Left lung (tissue), 10 donors: ENCODE measurements around the gene IFITM10. TPM values are rescaled to one million over a fixed set of nuclear protein-coding genes. Genes with fewer than 3 reads are reported as not detected.
A peak's percentile ranks its signal among the peaks of the same experiment; 100 is the strongest.

Experiments used
- ATAC-seq: fragments of 200-7000 bp; cut with Tn5 transposase; one replicate; pipeline ENCODE4 v1.9.1; 2020; ENCODE audit warnings: moderate library complexity
- DNase-seq, 4 donors: peaks; one replicate each; pipeline ENCODE4 v3.0.0-alpha.2; 2013 to 2020
- H3K27ac ChIP-seq, 2 donors: fragments of 200-600 bp; sonication (generic) in 1 of 2; one replicate each; pipeline versions ENCODE4 v1.5.0 to v1.8.0; 2020 to 2021
- H3K27me3 ChIP-seq, 2 donors: fragments of 200-600 bp; sonication (generic) in 1 of 2; one replicate each; pipeline versions ENCODE4 v1.5.0 to v1.8.0; 2020 to 2021
- H3K36me3 ChIP-seq, 2 donors: fragments of 200-600 bp; sonication (generic) in 1 of 2; one replicate each; pipeline versions ENCODE4 v1.5.0 to v1.8.0; 2020 to 2021
- H3K4me1 ChIP-seq, 2 donors: fragments of 200-600 bp; one replicate each; pipeline ENCODE4 v1.8.0; 2021
- H3K4me3 ChIP-seq, 2 donors: fragments of 200-600 bp; sonication (generic) in 1 of 2; one replicate each; pipeline versions ENCODE4 v1.5.0 to v1.8.0; 2020 to 2021; ENCODE audit warnings: mild to moderate bottlenecking in 1 of 2
- H3K9me3 ChIP-seq, 2 donors: fragments of 200-600 bp; sonication (generic) in 1 of 2; one replicate each; pipeline versions ENCODE4 v1.5.0 to v1.8.0; 2020 to 2021
- intact Hi-C, 2 donors: fragments of 100-400 bp; cut with DNase I; formaldehyde crosslinking; loops; one replicate each; pipeline versions ENCODE4 v1.11.2 to v1.14.2; 2022
- polyA plus RNA-seq, 6 donors: library from polyadenylated mRNA; unstranded; fragments of 120-200 nt; gene quantifications; one replicate each; pipeline ENCODE4 v1.2.1, GENCODE V29; 2013; ENCODE audit not compliant: insufficient read length in 6 of 6
- total RNA-seq, 2 donors: library from RNA; stranded (reverse); fragmentation: NEBNext Ultra II Directional; extraction: Animal tissue kit (Norgen Biotek cat#: 25700); gene quantifications; one replicate each; pipeline ENCODE4 v1.2.1, GENCODE V29; 2021
- TF ChIP-seq, protein P1 (sequence below), 2 donors: fragments of 200-600 bp; sonication (generic) in 1 of 2; IDR thresholded peaks; one replicate each; pipeline versions ENCODE4 v1.5.0 to v1.8.0; 2021; ENCODE audit warnings: antibody characterized with exemption in 2 of 2
- donor health status: DM: no; HTN: yes; CAD: no.
- donor health status: DM: no; HTN: no; CAD: no.

The IFITM10 gene
- total and polyA plus RNA-seq, 8 donors, result 0.07 to 16.5 (median 0.22) TPM; not detected in 1

DNA sequence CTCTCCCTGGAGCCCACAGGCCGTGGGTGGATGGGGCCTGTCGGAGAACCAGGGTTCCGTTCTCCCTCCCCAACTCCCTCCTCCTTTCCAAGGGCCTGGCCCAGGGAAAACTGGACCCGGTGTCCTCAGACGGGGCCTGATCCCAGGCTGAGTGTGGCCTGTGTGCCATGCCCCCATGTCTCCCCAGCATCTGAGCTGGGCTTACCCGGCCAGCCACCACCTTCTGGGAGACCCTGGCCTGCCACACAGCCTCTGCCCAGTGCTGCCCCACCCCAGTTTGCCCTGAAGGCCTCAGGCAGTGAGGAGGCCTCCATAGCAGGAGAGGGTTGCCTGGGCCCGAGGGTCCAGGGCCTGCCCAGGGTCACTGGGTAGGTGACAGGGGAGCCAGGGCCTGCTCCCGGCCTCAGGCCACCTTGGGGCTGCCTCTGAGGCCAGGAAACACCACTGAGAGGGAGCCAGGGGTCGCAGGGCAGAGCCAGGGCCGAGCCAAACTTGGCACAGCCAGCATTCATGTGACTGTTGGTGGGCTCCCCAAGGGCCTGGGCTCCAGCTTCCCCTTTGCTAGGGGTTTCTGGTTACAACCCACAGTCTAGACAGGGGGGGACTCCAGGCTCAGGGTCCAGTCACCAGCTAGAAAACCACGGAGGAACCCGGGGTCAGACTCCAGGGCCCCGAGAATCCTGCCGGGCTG is 590 bp upstream of the IFITM10 start:
- DNase-seq, result peak in 1 of 4 donors; percentile 80
- Histone ChIP-seq H3K9me3 (no peaks in the 10 kb centered on the region), H3K27ac (peak overlapping the region in 1 of 2 donors; percentile 48), H3K36me3 (peaks cover 0 to 74% of the 10 kb centered on the region in 2 donors), H3K4me3 (no peak overlapping the region), H3K4me1 (peaks cover 3 to 80% of the 10 kb centered on the region in 2 donors), H3K27me3 (peaks cover 14 to 39% of the 10 kb centered on the region in 2 donors)
- intact Hi-C loops, result no loop called here
- TF ChIP-seq, protein P1, sequence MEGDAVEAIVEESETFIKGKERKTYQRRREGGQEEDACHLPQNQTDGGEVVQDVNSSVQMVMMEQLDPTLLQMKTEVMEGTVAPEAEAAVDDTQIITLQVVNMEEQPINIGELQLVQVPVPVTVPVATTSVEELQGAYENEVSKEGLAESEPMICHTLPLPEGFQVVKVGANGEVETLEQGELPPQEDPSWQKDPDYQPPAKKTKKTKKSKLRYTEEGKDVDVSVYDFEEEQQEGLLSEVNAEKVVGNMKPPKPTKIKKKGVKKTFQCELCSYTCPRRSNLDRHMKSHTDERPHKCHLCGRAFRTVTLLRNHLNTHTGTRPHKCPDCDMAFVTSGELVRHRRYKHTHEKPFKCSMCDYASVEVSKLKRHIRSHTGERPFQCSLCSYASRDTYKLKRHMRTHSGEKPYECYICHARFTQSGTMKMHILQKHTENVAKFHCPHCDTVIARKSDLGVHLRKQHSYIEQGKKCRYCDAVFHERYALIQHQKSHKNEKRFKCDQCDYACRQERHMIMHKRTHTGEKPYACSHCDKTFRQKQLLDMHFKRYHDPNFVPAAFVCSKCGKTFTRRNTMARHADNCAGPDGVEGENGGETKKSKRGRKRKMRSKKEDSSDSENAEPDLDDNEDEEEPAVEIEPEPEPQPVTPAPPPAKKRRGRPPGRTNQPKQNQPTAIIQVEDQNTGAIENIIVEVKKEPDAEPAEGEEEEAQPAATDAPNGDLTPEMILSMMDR (IDR thresholded peaks at IDR 0.05), result no peak
- ATAC-seq, result peak; percentile 2

- Histone ChIP-seq H3K27ac (peak overlapping the region in 1 of 2 donors; percentile 48), H3K4me1 (peaks cover 0 to 67% of the 10 kb centered on the region in 2 donors), H3K36me3 (peaks cover 0 to 63% of the 10 kb centered on the region in 2 donors), H3K9me3 (no peaks in the 10 kb centered on the region), H3K27me3 (peaks cover 14 to 39% of the 10 kb centered on the region in 2 donors), H3K4me3 (peak overlapping the region in 1 of 2 donors; percentile 0)
- ATAC-seq (peak; percentile 8), DNase-seq (no peak)
- TF ChIP-seq, protein P1 (IDR thresholded peaks at IDR 0.05), result no peak
- intact Hi-C loops, result no loop called here
Measured at GRCh38 chr11:1749395-1750351, 722 bp downstream of the IFITM10 start.

- DNase-seq (peak in 1 of 4 donors; percentile 86), ATAC-seq (peak; percentile 13)
- Histone ChIP-seq H3K27ac (no peak overlapping the region), H3K27me3 (peaks cover 14 to 39% of the 10 kb centered on the region in 2 donors), H3K9me3 (no peaks in the 10 kb centered on the region), H3K4me3 (peak overlapping the region in 1 of 2 donors; percentile 0), H3K36me3 (peaks cover 0 to 54% of the 10 kb centered on the region in 2 donors), H3K4me1 (peaks cover 0 to 65% of the 10 kb centered on the region in 2 donors)
- intact Hi-C loops, result no loop called here
- TF ChIP-seq, protein P1 (IDR thresholded peaks at IDR 0.05), result no peak
Measured at GRCh38 chr11:1748636-1749394, 1.6 kb downstream of the IFITM10 start.

DNA sequence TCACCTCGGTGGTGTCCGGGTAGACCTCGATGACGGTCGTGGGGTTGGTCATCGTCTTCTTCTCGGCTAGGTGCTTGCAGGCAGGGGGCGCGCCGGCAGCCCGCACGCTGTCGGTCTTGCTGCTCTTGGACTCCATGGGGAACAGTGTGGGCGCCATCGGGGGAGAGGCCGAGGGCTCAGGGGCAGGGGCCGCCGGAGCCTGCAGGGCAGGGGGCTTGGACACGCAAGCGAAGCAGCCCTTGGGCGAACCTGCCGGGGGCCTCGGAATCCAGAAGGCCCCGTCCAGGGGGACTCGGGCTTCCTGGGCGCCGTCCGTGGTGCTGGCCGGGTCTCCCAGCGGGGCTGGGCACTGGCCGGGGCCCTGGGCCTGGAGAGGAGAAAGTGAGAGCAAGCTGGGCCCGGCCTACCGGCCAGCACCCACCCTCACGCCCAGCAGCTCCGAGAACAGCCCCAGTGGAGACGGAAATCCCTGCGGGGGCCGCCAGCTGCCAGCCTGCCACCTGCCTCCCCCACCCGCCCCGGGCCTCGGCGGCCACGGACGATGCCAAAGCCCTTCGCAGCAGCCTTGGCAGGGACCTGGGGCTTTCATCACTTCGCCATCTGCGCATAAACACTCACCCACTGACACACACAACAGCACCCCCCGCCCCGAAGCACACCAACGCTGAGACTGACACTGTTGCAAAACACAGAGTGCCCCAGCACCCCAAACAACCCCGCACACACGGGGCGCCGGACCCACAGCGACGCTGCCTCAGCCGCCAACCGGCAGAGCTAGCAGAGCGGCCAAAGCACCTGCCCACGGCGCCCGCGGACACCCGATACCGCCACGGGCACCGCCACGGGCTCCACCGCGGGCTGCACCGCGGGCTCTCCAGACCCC is 2.4 kb downstream of the IFITM10 start:
- no peaks in the 10 kb centered on the region for H3K9me3 ChIP-seq
- no peak overlapping the region for H3K27ac ChIP-seq
- peaks cover 0 to 46% of the 10 kb centered on the region in 2 donors for H3K36me3 ChIP-seq
- peak in 1 of 4 donors; percentile 84 for DNase-seq
- peak overlapping the region in 1 of 2 donors; percentile 0 for H3K4me3 ChIP-seq
- intact Hi-C loops, result no loop called here
- H3K27me3 ChIP-seq, result peaks cover 14 to 39% of the 10 kb centered on the region in 2 donors
- ATAC-seq, result no peak
- peaks cover 0 to 59% of the 10 kb centered on the region in 2 donors for H3K4me1 ChIP-seq
- TF ChIP-seq, protein P1 (IDR thresholded peaks at IDR 0.05), result no peak
